NCI-H345 (cell line): ENCODE measurements around the gene TMEM150B.
"Not testable (repeated sequence)": the region's sequence is repeated elsewhere in the genome, so short reads cannot be mapped to it uniquely, and the experiment has no call there.

ENCODE experiments used
- DNase-seq: peaks from one replicate; lab custom pipeline; 2025; lab: John Stamatoyannopoulos, UW

TMEM150B gene

DNA sequence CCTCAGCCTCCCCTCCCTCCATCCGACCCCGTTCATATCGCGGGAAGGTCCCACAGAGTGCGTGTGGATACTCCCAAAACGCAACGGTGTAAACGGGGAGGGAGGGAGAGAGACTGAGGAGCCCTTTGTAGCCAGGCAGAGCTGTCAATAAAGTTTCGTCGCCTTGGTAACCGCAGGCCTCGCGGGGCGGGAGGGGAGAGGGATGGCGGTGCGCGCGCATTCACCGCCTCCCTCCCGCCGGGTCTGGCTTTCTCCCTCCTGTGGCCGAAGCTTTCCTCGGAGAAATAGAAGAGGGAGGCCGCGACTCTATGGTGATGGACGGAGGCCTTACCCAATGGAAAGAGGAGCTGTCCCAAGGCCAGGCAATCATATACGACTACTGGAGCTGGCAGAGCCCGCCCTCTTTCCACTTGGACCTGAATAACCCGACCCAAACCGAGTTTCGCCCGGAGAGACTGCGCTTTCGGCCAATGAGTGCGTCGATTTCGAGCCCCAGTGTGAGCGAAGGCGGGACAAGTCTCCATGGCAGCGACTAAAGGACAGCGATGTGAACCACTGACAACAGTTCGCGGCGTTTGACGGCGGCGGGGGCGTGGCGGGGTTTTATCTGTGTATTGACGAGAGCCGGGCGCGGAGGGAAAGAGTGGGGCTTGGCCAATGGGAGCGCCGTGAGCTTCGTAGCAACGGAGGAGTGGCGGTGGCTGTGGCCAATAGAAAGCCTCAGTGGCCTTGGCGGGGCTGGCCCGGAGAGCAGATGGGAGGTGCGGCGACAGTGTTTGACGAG is 14.2 kb upstream of the TMEM150B start, which contains the start of gene KMT5C:
TSS of gene KMT5C (plus strand) at position 772 of the 784 bp plus-strand sequence. CDS start 2,061 bp downstream, outside the sequence.
- DNase-seq, result peak; percentile 99

DNA sequence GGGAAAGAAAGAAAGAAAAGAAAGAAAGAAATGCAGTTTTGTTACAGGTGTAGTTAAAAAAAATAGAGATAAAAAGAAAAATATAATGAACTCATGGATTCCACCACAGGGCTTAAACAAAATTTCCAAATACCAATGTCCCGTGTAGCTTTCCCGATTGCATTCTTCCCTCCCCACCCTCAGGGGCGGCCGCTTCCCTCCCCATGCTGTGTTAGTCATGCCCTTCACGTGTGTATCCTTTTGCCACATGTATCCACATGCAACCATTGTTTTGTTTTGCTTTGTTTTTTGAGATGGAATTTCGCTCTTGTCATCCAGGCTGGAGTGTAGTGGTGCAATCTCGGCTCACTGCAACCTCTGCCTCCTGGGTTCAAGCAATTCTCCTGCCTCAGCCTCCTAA is 11.0 kb upstream of the TMEM150B start:
- DNase-seq, result no peak

DNA sequence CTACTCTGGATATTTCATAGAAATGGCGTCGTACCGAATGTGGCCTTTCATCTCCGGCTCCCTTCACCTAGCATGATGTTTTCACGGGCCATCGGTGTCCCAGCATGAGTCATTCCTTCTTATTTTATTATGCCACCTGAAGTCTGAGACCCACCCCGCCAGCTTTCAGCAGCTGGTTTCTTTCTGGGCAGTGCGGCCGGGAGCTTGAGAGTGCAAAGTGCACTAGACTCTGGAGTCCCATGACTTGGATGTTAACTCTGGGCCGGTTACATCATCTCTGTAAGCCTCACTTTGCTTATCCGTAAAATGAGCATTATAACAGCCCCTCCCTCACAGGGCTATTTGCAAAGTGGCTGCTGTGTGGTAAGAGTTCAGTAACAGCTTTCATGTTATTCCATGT is 8.7 kb upstream of the TMEM150B start:
- DNase-seq, result no peak

DNA sequence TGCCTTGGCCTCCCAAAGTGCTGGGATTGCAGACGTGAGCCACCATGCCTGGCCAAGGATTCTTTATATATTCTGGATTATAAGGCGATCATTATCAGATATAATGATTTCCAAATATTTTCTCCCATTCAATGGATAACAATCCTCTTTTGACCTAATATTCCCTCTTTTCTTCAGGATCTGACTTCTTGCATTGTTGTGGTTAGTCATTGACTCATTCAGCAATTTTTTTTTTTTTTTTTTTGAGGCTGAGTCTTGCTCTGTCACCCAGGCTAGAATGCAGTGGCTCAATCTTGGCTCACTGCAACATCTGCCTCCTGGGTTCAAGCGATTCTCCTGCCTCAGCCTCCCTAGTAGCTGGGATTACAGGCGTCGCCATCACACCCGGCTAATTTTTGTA is 4.7 kb upstream of the TMEM150B start:
- not testable (repeated sequence) for DNase-seq

DNA sequence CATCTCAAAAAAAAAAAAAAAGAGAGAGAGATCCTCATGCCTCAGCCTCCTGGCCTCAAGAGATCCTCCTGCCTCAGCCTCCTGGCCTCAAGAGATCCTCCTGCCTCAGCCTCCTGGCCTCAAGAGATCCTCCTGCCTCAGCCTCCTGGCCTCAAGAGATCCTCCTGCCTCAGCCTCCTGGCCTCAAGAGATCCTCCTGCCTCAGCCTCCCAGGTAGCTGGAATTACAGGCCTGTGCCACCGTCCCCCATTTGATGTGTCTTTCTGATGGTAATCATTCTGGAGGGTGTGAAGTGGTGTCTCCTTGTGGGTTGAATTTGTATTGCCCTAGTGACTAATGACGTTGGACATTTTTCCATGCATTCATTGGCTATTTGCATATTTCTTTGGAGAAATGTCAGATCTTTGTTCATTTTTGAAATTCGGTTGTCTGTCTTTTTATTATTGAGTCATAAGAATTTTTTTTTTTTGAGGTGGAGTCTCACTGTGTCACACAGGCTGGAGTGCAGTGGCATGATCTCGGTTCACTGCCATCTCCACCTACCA is 3.7 kb upstream of the TMEM150B start:
- DNase-seq, result not testable (repeated sequence)

DNA sequence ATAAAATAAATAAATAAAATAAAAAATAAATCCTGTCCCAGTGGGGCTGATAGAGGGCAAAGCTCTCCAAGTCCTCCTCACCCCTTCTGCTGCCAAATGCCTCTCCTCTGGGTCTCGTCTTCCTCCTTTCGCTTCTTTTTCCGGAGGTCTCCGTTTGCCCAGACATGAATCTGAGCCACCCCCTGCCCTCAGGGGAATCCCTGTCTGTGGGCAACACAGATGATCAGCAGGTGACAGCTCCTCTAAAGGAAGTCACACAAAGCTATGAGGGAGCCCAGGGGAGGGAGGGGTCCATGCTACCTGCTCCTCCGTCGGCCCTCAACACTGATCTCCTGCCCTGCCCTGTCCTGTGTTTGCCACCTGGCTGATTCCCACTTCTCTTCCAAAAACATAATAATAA is 479 bp downstream of the TMEM150B start:
- DNase-seq, result no peak

DNA sequence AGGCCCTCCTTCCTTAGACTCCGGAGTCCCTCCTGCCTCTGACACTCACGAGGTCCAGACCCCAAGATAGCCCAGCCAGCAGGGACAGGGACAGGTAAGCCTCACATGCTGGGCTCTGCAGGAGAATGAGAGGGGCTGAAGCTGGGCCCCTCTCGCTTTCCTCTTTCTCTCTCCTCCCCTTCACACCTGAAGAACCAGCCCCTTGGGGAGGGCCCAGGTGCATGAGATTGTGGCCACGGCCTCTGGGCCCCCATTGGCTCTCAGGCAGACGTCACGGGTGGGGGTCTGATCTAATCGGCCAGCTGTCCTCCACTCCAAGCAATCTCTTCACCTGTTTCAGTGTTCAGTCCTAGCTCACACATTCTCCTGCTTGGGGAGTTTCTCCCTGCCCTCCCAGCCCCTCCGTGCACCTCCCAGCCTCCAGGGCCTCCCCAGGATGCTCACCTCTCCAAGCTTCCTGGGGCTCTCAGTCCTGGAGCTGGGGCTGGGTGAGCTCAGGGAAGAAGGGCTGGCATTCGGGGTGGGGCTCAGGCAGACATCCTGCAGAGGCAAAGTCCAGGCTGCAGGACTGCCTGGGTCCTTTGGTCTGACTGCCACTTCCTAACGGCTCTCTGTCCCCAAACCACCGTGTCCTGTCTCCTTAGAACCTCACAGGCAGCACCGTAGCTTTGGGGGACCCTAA is 2.8 kb downstream of the TMEM150B start:
- no peak for DNase-seq

DNA sequence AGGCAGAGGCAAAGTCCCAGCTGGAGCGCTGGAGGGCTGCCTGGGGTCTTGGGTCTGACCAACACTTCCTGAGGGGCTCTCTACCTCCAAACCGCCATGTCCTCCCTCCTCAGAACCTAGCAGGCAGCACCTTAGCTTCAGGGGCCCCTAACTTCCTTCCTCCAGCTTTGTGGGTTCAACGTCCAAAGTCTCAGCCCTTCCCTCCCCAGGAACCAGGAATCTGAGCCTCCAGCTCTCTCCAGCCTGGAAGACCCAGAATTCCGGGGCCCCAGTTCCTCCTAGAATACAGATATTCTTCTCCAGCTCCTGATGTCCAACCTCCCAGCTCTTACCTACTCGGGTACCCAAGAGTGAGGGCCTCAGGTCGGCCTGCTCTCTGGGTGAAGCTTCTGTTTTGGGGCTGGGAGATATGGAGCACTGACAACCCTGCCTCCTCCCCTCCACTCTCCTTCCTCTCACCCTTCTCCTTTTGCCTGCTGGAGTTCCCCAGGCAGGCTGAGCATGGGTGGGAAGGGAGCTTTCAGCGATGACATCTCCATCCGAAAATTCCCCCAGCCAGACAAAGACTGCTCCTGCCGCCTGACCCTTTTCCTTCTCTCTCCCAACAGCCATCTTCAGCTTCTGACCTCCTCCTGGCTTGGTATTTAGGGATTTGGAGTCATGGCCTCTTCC is 3.5 kb downstream of the TMEM150B start:
- DNase-seq, result no peak

DNA sequence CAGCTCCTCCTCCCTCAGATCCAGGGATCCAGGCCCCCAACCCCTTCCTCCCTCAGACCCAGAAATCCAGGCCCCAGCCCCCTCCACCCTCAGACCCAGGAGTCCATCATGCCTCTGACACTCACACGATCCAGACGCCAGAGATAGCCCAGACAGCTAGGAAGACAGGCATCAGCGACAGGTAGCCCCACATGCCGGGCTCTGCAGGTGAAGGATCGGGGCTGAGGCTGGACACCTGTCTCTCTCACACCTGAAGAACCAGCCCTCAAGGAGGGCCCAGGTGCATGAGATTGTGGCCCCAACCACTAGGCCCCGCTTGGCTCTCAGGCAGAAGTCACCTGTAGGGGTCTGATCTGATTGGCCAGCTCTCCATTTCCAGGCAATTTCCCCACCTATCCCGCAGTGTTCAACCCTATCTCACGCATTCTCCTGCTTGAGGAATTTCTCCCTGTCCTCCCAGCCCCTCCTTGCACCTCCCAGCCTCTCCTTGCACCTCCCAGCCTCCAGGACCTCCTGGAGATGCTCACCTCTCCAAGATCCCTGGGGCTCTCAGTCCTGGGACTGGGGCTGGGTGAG is 4.2 kb downstream of the TMEM150B start:
- no peak for DNase-seq

DNA sequence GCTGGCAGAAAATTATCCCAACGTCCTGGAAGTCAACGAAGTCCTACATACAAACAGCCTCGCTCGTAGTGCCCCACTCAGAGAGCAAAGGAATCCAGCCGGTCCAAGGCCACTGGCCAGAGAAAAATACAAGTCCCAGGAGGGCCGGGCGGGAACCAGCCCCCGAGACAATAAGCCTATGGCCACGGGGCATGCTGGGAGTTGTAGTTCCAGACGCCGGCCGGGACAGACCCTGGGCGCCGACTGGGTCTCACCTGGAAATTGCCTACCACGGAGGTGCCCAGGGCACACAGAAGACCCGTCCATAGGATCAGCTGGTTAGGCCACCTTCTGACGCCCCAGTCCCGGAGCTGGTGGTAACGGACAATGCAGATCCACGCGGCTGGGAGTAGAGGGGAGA is 5.4 kb downstream of the TMEM150B start:
- peak; percentile 7 for DNase-seq

DNA sequence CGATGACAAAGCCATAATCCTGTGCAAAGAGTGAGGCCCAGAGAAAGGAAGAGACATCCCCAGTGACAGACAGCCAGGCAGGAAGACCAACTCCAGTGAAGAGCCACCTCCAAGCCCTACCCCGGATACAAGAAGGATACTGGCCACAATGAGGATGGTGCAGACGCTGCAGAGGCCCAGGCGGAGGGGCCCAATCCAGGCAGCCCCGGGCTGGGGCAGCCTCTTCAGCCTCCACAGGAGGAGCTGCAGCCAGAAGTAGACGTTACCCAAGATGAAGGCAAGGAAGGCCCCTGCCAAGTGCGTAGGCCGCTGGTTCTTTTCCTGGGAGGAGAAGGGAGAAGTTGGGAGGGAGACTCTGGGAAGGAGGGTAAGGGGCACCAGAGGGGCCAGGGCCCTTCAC is 8.5 kb downstream of the TMEM150B start:
- DNase-seq, result no peak

DNA sequence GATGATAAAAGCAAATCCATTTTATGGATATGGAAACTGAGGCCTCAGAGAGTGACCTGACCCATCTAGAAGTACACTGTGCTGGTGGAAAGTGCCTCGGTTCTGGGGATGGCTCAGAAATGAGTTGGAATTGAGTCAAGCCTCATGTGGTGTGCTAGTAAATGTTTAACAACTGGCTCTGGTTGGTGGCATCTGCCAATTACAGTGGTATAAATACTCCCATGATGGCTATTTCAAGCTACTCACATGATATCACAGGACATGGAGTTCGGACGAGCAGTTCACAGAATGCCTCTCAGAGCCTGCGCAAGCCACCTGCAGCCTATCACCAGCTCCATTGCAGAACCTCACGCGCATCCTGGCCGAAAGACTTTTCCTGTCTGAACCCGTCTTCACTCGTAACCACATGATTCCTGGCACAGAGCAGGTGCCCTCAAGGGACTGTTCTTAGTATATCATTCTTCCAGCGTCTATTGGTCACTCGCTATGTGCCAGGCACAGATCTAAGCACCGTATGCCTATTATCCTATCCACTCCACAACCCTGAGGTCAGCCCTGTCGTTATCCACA is 9.1 kb downstream of the TMEM150B start:
- DNase-seq, result no peak

DNA sequence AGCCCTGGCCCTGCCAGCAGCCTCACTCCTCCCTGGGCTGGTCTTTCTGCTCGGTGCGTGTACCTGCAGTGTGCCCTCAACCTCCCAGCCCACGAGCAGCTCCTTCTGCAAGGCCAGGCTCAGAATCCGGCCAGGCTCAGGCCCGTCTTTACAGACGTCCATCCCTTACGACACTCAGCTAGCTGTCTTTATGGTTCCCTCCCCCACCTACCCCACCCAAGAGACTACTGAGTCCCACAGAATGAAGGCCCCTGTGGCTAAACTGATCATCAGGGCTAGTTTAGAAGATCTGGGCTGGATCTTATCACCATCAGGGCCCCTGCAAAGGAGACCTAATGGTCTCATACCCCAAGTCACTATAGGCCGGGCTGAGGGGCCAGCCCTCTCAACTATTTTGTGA is 10.7 kb downstream of the TMEM150B start:
- DNase-seq, result no peak

DNA sequence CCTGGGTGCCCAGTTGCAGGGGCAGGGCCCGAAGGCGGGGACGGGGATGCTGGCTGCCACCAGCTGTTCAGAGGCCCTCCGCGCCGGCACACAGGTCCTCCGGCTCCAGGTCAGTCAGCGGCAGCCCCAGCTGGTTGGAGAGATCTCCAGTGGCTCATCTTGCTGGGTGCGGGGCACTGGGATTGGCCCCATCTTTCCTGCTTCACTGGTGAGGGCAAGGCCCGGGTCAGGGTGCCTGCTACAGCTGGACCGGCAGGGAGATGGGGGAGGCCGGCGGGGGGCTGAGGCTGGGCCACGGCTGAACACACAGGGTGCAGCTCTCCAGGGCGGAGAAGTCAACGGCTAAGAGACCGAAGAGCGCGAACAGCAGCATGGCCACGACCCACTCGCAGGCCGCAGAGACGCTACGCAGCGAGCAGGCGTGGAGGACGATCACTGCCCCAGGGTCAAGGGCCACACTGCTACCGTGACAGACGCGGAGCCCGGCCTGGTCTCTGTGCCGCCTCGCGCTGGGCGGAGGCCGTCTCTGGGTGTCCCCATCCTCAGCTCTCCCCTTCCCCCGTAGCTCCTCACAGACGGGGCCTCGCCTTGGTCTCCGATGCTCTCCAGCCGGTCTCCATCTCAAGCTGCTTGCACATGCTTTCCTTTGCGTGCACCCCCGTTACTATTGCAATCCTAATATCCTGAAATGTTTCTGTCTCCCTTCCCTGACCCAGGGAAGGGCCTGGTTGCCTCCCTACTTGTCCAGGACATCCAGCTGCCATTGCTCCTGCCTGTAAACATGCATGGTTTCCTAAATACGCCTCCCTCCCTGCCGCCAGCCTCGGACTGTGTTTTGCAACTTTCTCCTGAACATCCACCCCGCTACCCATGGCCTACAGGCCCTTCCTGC is 12.3 kb downstream of the TMEM150B start:
- no peak for DNase-seq

DNA sequence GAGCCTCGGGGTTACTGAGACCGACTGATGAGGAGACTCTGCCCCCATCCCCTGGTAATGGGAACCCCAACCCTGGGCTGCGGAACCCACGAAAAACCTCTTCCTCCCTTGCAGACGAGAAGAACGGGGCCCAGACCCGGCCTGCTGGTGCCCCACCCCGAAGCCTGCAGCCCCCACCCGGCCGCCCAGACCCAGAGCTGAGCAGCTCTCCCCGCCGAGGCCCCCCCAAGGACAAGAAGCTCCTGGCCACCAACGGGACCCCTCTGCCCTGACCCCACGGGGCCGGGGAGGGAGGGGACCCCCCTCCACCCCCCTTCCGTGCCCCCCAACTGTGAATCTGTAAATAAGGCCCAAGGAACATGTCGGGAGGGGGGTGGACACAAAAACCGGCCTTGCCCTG is 13.3 kb downstream of the TMEM150B start:
- no peak for DNase-seq

DNA sequence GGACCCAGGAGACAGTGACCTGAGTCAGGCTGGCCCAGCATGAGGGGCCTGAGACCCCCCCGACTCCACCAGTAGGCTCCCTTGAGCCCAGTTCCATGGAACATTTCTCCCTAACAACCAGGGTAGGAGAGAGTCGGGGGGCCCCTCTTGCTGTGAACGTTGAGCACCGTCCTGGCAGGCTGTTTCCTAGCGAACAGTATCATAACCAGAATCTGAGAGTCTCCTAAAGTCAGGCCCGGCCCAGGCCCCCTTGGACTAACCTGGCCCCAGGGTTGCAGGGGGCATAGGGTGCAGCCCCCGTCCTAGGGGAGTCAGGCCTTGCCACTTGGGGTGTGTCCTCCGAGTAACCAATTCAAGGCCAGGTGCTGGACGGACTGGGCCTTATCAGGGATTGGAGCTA is 13.7 kb downstream of the TMEM150B start:
- no peak for DNase-seq

DNA sequence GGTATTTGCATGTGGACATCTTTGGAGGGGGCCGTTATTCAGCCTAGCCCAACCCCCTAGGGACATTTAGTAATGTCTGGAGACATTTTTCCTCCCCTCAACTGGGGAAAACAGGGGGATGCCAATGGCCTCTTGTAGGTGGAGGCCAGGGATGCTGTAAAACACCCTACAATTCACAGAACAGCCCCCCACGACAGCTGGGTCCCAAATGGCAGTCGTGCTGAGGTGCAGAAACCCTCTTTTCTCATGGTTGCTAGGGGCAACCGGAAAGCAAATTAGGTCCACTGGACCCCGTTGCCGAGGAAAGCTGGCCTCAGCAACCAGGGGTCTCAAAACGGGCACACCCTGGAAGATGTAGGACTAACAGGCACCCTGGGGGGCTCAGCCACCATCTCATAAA is 14.6 kb downstream of the TMEM150B start:
- no peak for DNase-seq

DNA sequence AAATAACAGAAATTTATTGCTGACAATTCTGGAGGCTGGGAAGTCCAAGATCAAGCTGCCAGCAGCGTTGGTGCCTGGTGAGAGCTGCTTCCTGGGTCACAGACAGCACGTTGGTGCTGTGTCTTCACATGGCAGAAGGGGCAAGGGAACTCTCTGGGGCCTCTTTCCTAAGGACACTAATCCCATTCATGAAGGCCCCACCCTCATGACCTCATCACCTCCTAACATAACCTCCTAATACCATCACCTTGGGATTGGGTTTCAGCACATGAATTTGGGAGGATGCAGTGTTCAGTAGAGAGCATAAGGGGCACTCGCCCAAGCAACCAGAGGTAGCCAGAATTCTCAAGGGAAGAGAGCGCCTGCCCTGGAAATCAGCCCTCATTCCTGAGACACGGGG is 15.7 kb downstream of the TMEM150B start:
- no peak for DNase-seq

DNA sequence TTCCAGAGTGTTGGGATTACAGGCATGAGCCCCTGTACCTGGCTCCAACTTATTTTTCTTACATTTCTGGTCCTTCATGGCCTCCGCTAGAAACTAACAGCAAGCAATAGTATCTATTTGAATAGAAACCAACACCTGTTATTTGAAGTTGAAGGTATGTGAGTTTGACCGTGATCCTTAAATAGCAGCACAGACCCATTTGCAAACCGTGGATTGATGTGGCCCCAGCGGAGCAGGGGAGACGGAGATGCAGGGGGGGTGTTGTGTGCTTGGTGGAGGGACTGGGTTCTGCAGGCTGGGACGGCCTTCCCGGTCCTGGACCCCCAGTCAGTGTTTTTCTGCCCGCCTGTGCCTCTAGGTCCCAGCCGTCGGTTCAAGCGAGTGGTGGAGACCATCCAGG is 16.9 kb downstream of the TMEM150B start:
- no peak for DNase-seq

DNA sequence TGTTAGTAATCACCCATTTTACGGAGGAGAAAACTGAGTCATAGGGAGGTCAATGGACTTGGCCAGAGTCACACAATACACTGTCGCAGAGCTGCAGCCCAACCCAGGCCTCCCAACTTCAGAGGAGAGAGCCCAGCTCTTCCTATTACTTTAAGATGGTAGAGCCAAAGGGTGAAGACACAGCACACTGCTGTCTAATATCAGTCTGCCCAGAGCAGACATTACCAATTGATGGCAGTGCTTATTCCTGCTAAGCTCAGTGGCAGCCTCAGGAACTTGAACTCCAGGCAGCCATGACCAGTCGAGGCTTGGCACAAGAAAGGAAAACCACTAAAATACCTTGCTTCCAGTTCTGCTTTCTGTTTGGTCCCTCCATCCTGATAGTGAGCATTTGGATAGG is 18.4 kb downstream of the TMEM150B start:
- no peak for DNase-seq

DNA sequence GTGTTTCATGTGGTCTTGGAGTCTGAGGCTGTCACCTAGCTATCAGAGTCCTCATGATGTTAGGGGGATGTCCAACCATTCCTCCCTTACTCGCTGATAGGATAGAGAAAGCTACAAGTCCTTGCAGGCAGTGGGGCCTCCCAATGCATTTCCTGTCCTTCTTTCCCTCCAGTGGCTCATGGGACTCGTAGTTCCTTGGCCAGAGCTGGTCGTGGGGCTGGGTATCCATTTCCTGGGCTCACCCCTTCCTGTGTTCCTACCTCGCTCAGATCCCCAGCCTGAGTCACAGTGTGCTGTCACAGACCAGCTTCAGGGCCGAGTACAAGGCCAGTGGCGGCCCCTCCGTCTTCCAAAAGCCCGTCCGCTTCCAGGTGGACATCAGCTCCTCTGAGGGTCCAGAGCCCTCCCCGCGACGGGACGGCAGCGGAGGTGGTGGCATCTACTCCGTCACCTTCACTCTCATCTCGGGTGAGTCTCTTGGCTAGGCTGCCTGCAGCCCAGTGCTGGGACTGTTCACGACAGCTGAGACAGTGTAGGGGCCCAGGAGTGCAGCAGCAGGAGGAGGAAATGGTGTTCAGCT is 19.1 kb downstream of the TMEM150B start:
- DNase-seq, result no peak
